Osteoblast (primary cell): ENCODE measurements around the gene ACVR1C. TPM values are rescaled to one million over a fixed set of nuclear protein-coding genes. Genes with fewer than 3 reads are reported as not detected.

Experiments
- DNase-seq: peaks from one replicate; pipeline ENCODE4 v3.0.0; 2011; ENCODE audit warnings: low spot score, mixed read lengths; ENCODE audit not compliant: insufficient read length; ENCODE audit errors: missing footprints
- H2AFZ ChIP-seq: 2 replicates; pipeline ENCODE4 v1.6.0; 2011; ENCODE audit warnings: mild to moderate bottlenecking, low read length
- H3K27ac ChIP-seq: 2 replicates; pipeline ENCODE4 v1.5.1; 2011; ENCODE audit warnings: mild to moderate bottlenecking, low read depth, low read length, moderate library complexity
- H3K27me3 ChIP-seq: 2 replicates; pipeline ENCODE4 v1.6.0; 2012; ENCODE audit warnings: mild to moderate bottlenecking, control low read depth, inconsistent platforms, low read length, moderate library complexity; ENCODE audit not compliant: insufficient read depth
- H3K36me3 ChIP-seq: 2 replicates; pipeline ENCODE4 v1.5.1; 2011; ENCODE audit warnings: mild to moderate bottlenecking, low read length, control low read depth, moderate library complexity; ENCODE audit not compliant: insufficient read depth
- H3K4me1 ChIP-seq: 2 replicates; pipeline ENCODE4 v1.5.1; 2011; ENCODE audit warnings: mild to moderate bottlenecking, low read length, control low read depth, moderate library complexity; ENCODE audit not compliant: insufficient read depth
- H3K4me2 ChIP-seq: 2 replicates; pipeline ENCODE4 v1.6.0; 2011; ENCODE audit warnings: mild to moderate bottlenecking, low read length; ENCODE audit not compliant: insufficient read depth
- H3K4me3 ChIP-seq: fragments of 200-600 bp; sonication (generic); 3 replicates; pipeline ENCODE4 v1.5.1; 2012; ENCODE audit warnings: mild to moderate bottlenecking, low read length, inconsistent platforms; ENCODE audit not compliant: insufficient read depth
- H3K79me2 ChIP-seq: 2 replicates; pipeline ENCODE4 v1.6.0; 2012; ENCODE audit warnings: mild to moderate bottlenecking, low read length, control low read depth, inconsistent platforms; ENCODE audit not compliant: insufficient read depth
- H3K9me3 ChIP-seq: 2 replicates; pipeline ENCODE4 v1.5.1; 2011; ENCODE audit warnings: low read depth, low read length, control low read depth
- H4K20me1 ChIP-seq: 2 replicates; pipeline ENCODE4 v1.6.0; 2012; ENCODE audit warnings: mild to moderate bottlenecking, low read length, control low read depth; ENCODE audit not compliant: insufficient read depth
- CTCF ChIP-seq: IDR thresholded peaks from 2 replicates; pipeline ENCODE4 v1.5.1; 2011; ENCODE audit warnings: mild to moderate bottlenecking, low read depth, low read length, moderate library complexity; ENCODE audit errors: extremely low read depth
- total RNA-seq: library from RNA; depleted of rRNA; stranded (reverse); fragments of >200 nt; gene quantifications from 2 replicates; pipeline ENCODE4 v1.2.3, GENCODE V29; 2012

Gene ACVR1C
- total RNA-seq, 1 donor: 0.36 TPM

GRCh38 chr2:157631861-157632260 is 3.2 kb upstream of the ACVR1C start:
- Histone ChIP-seq H3K4me2 (no peak overlapping the region), H3K36me3 (no peaks in the 10 kb centered on the region), H3K4me3 (no peak overlapping the region), H4K20me1 (no peaks in the 10 kb centered on the region), H2AFZ (no peak overlapping the region), H3K27me3 (peaks cover 14% of the 10 kb centered on the region), H3K27ac (no peak overlapping the region), H3K4me1 (peaks cover 5% of the 10 kb centered on the region), H3K79me2 (no peaks in the 10 kb centered on the region), H3K9me3 (no peaks in the 10 kb centered on the region)
- DNase-seq: peak; percentile 57
- TF ChIP-seq CTCF: no peak

GRCh38 chr2:157627594-157628476 is 829 bp downstream of the ACVR1C start:
- Histone ChIP-seq H2AFZ (no peak overlapping the region), H3K9me3 (no peaks in the 10 kb centered on the region), H3K4me2 (peak overlapping the region; percentile 92), H3K36me3 (no peaks in the 10 kb centered on the region), H3K4me3 (peak overlapping the region; percentile 72), H3K27ac (no peak overlapping the region), H3K79me2 (no peaks in the 10 kb centered on the region), H4K20me1 (no peaks in the 10 kb centered on the region), H3K27me3 (peaks cover 14% of the 10 kb centered on the region), H3K4me1 (peaks cover 5% of the 10 kb centered on the region)
- peak; percentile 85 for DNase-seq
- TF ChIP-seq CTCF: no peak

- no peak overlapping the region for H3K27ac ChIP-seq
- DNase-seq: no peak
- peaks cover 9% of the 10 kb centered on the region for H3K4me1 ChIP-seq
- H2AFZ ChIP-seq: no peak overlapping the region
- no peaks in the 10 kb centered on the region for H3K9me3 ChIP-seq
- no peaks in the 10 kb centered on the region for H3K79me2 ChIP-seq
- no peaks in the 10 kb centered on the region for H3K36me3 ChIP-seq
- TF ChIP-seq CTCF: no peak
- no peaks in the 10 kb centered on the region for H4K20me1 ChIP-seq
- no peak overlapping the region for H3K4me3 ChIP-seq
- H3K4me2 ChIP-seq: no peak overlapping the region
- H3K27me3 ChIP-seq: peaks cover 14% of the 10 kb centered on the region
These were observed 3.4 kb downstream of the ACVR1C start for GRCh38 chr2:157625296-157625695.

GRCh38 chr2:157620956-157621355 is 7.7 kb downstream of the ACVR1C start:
- no peak overlapping the region for H3K27ac ChIP-seq
- H3K4me2 ChIP-seq: peak overlapping the region; percentile 42
- H4K20me1 ChIP-seq: no peaks in the 10 kb centered on the region
- no peak overlapping the region for H3K4me3 ChIP-seq
- H3K27me3 ChIP-seq: no peaks in the 10 kb centered on the region
- DNase-seq: no peak
- TF ChIP-seq CTCF: no peak
- H3K79me2 ChIP-seq: no peaks in the 10 kb centered on the region
- H3K4me1 ChIP-seq: peaks cover 4% of the 10 kb centered on the region
- H3K36me3 ChIP-seq: no peaks in the 10 kb centered on the region
- H3K9me3 ChIP-seq: no peaks in the 10 kb centered on the region
- H2AFZ ChIP-seq: no peak overlapping the region
